ENCODE measurements around the gene AMHR2.
A peak's percentile ranks its signal among the peaks of the same experiment; 100 is the strongest.
"Not testable (repeated sequence)": the region's sequence is repeated elsewhere in the genome, so short reads cannot be mapped to it uniquely, and the experiment has no call there.

AMHR2 gene

GRCh38 chr12:53399896-53400295 lies 23.8 kb upstream of the AMHR2 start:
- DNase-seq (ENCODE audit: low spot score in 2 of 2) (no peak), ATAC-seq (no peak)
- H3K27ac Mint-ChIP-seq = no peak overlapping the region
- no peaks in the 10 kb centered on the region for H3K9me3 Mint-ChIP-seq
- H3K36me3 Mint-ChIP-seq = peaks cover 91% of the 10 kb centered on the region
- H3K4me3 Mint-ChIP-seq = no peak overlapping the region
- H3K4me1 Mint-ChIP-seq = peaks cover 6% of the 10 kb centered on the region

- H3K9me3 Mint-ChIP-seq; H3K4me3 Mint-ChIP-seq; H3K4me1 Mint-ChIP-seq; ATAC-seq; DNase-seq (ENCODE audit: low spot score in 2 of 2); H3K27ac Mint-ChIP-seq: not testable (repeated sequence)
- H3K36me3 Mint-ChIP-seq = peaks cover 93% of the 10 kb centered on the region
These were observed 21.3 kb upstream of the AMHR2 start for GRCh38 chr12:53402351-53402750.

- peaks cover 93% of the 10 kb centered on the region for H3K36me3 Mint-ChIP-seq
- no peak overlapping the region for H3K27ac Mint-ChIP-seq
- no peak for DNase-seq (ENCODE audit: low spot score in 2 of 2)
- no peak overlapping the region for H3K4me3 Mint-ChIP-seq
- H3K9me3 Mint-ChIP-seq = no peaks in the 10 kb centered on the region
- ATAC-seq = no peak
- peaks cover 6% of the 10 kb centered on the region for H3K4me1 Mint-ChIP-seq
These were observed 20.8 kb upstream of the AMHR2 start for GRCh38 chr12:53402871-53403270.

DNA sequence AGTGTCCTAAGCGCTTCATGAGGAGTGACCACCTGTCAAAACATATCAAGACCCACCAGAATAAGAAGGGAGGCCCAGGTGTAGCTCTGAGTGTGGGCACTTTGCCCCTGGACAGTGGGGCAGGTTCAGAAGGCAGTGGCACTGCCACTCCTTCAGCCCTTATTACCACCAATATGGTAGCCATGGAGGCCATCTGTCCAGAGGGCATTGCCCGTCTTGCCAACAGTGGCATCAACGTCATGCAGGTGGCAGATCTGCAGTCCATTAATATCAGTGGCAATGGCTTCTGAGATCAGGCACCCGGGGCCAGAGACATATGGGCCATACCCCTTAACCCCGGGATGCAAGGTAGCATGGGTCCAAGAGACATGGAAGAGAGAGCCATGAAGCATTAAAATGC lies 12.7 kb upstream of the AMHR2 start:
- H3K9me3 Mint-ChIP-seq = no peaks in the 10 kb centered on the region
- H3K27ac Mint-ChIP-seq = no peak overlapping the region
- no peak overlapping the region for H3K4me3 Mint-ChIP-seq
- DNase-seq (ENCODE audit: low spot score in 2 of 2) = no peak
- H3K36me3 Mint-ChIP-seq = peaks cover 85% of the 10 kb centered on the region
- peaks cover 17% of the 10 kb centered on the region for H3K4me1 Mint-ChIP-seq
- ATAC-seq = no peak

GRCh38 chr12:53413485-53414204 lies 10.0 kb upstream of the AMHR2 start:
- ATAC-seq = no peak
- Mint-ChIP-seq H3K36me3 (peaks cover 63% of the 10 kb centered on the region), H3K4me1 (peaks cover 23% of the 10 kb centered on the region), H3K4me3 (no peak overlapping the region), H3K9me3 (no peaks in the 10 kb centered on the region), H3K27ac (no peak overlapping the region)
- no peak for DNase-seq (ENCODE audit: low spot score in 2 of 2)

DNA sequence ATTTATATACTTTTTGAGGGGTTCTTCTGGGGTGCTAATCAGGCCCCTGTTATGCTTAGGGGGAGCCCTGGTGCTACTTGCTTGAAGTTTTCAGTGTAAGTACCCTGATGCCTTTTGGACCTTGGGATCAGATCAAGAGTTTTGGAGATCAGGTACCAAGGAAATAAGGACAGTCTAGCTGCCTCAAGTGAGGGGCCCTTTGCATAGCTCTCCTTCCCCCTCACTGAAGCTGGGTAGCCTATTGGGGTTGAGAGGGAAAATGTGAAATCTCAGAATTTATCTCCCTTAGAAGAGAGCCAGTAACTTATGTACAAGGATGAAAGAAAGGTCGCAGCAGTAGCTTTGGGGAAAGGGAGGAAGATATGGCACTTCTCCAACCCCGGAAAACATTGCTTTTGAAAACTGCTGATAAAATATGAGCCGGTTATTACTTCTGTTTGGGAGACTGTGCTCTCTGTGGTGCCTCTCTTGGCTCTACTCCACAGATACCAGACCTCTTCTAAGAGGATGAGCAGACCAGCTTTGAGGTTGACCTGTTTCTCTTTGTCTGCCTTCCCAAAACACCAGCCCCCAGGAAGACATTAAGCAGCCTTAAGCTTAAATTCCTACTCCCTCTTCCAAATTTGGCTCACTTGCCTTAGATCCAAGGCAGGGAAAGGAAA lies 8.8 kb upstream of the AMHR2 start:
- Mint-ChIP-seq H3K4me1 (peaks cover 28% of the 10 kb centered on the region), H3K27ac (peak overlapping the region; percentile 74), H3K4me3 (no peak overlapping the region), H3K9me3 (no peaks in the 10 kb centered on the region), H3K36me3 (peaks cover 51% of the 10 kb centered on the region)
- ATAC-seq (no peak), DNase-seq (ENCODE audit: low spot score in 2 of 2) (no peak)

- ATAC-seq; H3K9me3 Mint-ChIP-seq; H3K4me3 Mint-ChIP-seq; DNase-seq (ENCODE audit: low spot score in 2 of 2): not testable (repeated sequence)
- Mint-ChIP-seq H3K27ac (peak overlapping the region; percentile 74), H3K4me1 (peaks cover 26% of the 10 kb centered on the region), H3K36me3 (peaks cover 41% of the 10 kb centered on the region)
These were observed 7.8 kb upstream of the AMHR2 start for GRCh38 chr12:53415752-53416389.

DNA sequence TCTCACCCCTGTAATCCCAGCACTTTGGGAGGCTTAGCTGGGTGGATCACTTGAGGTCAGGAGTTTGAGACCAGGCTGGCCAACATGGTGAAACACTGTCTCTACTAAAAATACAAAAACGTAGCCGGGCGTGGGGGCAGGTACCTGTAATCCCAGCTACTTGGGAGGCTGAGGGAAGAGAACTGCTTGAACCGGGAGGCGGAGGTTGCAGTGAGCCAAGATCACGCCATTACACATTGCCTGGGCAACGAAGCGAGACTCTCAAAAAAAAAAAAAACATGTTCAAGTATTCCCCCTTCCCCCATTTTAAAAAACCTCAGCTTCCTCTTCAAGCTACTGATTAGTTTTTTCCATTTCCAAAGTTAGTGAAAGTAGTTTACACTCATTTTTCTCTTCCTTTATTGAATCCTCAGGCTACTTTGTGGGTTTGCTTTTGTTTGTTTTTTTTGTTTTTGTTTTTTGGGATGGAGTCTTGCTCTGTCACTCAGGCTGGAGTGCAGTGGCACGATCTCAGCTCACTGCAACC lies 6.3 kb upstream of the AMHR2 start:
- ATAC-seq; H3K4me3 Mint-ChIP-seq; H3K9me3 Mint-ChIP-seq; DNase-seq (ENCODE audit: low spot score in 2 of 2): not testable (repeated sequence)
- Mint-ChIP-seq H3K36me3 (peaks cover 26% of the 10 kb centered on the region), H3K27ac (peak overlapping the region; percentile 46), H3K4me1 (peaks cover 23% of the 10 kb centered on the region)

DNA sequence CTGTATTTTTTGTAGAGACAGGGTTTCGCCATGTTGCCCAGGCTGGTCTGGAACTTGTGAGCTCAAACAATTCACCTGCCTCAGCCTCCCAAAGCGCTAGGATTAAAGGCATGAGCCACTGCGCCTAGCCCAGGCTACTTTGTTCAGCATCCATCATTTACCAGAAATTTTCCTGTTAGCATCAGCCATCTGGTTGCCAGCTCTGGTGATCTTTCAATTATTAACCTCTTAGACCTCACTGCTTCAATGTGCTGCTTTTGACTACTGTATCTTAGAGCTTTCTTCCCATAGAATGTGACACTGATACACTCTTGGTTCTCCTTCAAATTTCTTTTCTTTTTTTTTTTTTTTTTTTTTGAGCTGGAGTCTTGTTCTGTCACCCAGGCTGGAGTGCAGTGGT lies 5.4 kb upstream of the AMHR2 start:
- Mint-ChIP-seq H3K4me3 (no peak overlapping the region), H3K36me3 (peaks cover 18% of the 10 kb centered on the region), H3K27ac (no peak overlapping the region), H3K4me1 (peaks cover 17% of the 10 kb centered on the region), H3K9me3 (no peaks in the 10 kb centered on the region)
- ATAC-seq (no peak), DNase-seq (ENCODE audit: low spot score in 2 of 2) (no peak)

DNA sequence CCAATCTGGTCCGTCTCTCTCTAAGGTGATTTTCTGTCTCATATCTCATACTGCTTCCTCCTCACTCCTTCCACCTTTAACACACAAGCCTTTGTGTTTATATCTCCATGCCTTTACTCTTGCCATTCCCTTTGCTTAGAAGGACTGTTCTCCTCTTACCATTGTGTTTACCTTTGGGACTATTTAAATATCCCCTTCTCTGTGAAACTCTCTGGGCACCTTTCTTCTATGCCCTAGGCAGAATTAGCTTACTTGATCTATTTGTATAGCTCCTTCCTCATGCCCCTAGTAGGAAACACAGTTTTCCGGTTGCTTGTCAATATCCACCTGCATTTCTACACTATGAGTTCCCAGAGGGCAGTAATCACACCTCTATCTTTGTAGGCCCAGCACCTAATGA lies 3.9 kb upstream of the AMHR2 start:
- Mint-ChIP-seq H3K27ac (no peak overlapping the region), H3K36me3 (peaks cover 6% of the 10 kb centered on the region), H3K9me3 (no peaks in the 10 kb centered on the region), H3K4me3 (no peak overlapping the region), H3K4me1 (peaks cover 17% of the 10 kb centered on the region)
- ATAC-seq (no peak), DNase-seq (ENCODE audit: low spot score in 2 of 2) (no peak)

- DNase-seq (ENCODE audit: low spot score in 2 of 2); H3K4me3 Mint-ChIP-seq; H3K9me3 Mint-ChIP-seq; H3K36me3 Mint-ChIP-seq; H3K27ac Mint-ChIP-seq; ATAC-seq: not testable (repeated sequence)
- peaks cover 17% of the 10 kb centered on the region for H3K4me1 Mint-ChIP-seq
These were observed 1.4 kb upstream of the AMHR2 start for GRCh38 chr12:53422247-53422646.

DNA sequence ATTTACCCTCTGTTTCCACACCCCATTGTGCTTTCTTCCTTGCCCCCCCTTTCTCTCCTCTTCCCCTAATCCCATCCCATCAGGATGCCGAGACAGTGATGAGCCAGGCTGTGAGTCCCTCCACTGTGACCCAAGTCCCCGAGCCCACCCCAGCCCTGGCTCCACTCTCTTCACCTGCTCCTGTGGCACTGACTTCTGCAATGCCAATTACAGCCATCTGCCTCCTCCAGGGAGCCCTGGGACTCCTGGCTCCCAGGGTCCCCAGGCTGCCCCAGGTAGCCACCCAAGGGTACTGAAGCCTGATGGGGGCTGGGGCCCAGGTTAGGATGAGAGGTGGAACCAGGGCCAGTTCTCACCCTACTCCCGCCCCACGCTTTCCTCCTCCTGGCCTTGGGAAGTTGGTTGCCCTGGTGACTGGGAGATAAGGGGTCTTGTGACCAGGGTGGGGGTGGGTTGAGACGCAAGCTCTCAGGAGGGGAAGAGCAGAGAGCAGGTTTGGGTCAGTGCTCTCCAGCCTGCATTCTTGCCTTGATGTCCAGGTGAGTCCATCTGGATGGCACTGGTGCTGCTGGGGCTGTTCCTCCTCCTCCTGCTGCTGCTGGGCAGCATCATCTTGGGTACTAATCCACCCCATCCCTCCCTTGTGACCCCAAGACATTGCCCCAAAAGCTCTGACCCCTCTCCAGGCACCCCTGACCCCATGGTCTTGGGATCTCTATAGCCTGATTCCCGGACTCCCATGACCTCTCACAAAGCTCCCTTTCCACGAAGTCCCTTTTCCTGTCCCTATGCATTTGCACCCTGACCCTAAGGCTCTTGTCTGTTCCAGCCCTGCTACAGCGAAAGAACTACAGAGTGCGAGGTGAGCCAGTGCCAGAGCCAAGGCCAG lies 1.2 kb downstream of the AMHR2 start:
- Mint-ChIP-seq H3K27ac (peak overlapping the region; percentile 10), H3K9me3 (no peaks in the 10 kb centered on the region), H3K4me3 (no peak overlapping the region), H3K4me1 (peaks cover 21% of the 10 kb centered on the region), H3K36me3 (no peaks in the 10 kb centered on the region)
- ATAC-seq = no peak
- DNase-seq (ENCODE audit: low spot score in 2 of 2) = no peak

- no peak overlapping the region for H3K4me3 Mint-ChIP-seq
- H3K4me1 Mint-ChIP-seq = peaks cover 21% of the 10 kb centered on the region
- H3K9me3 Mint-ChIP-seq = no peaks in the 10 kb centered on the region
- H3K27ac Mint-ChIP-seq = no peak overlapping the region
- ATAC-seq (no peak), DNase-seq (ENCODE audit: low spot score in 2 of 2) (no peak)
- no peaks in the 10 kb centered on the region for H3K36me3 Mint-ChIP-seq
These were observed 2.0 kb downstream of the AMHR2 start for GRCh38 chr12:53425515-53426150.

GRCh38 chr12:53427905-53428594 lies 4.4 kb downstream of the AMHR2 start:
- DNase-seq (ENCODE audit: low spot score in 2 of 2) (no peak), ATAC-seq (peak; percentile 100)
- Mint-ChIP-seq H3K4me3 (no peak overlapping the region), H3K9me3 (no peaks in the 10 kb centered on the region), H3K36me3 (no peaks in the 10 kb centered on the region), H3K4me1 (peaks cover 14% of the 10 kb centered on the region), H3K27ac (peak overlapping the region; percentile 0)
